Uterus (tissue), 4 donors: Measurements from ENCODE around the gene TKFC. TPM values are rescaled to one million over a fixed set of nuclear protein-coding genes. Genes with fewer than 3 reads are reported as not detected.

Source experiments
- DNase-seq, 2 donors: peaks; one replicate each; pipeline ENCODE4 v3.0.0-alpha.2; 2019 to 2020
- H3K27ac ChIP-seq, 2 donors: fragments of 200-600 bp; sonication (generic); 1 replicate in 1 of 2; 2 replicates in 1 of 2; pipeline ENCODE4 v1.5.1; 2016 to 2018
- H3K27me3 ChIP-seq, 2 donors: fragments of 200-600 bp; sonication (generic); one replicate each; pipeline ENCODE4 v1.5.1; 2018 to 2019; ENCODE audit warnings: control low read depth in 1 of 2
- H3K36me3 ChIP-seq, 2 donors: fragments of 200-600 bp; sonication (generic); one replicate each; pipeline ENCODE4 v1.5.1; 2019; ENCODE audit warnings: control low read depth in 1 of 2
- H3K4me1 ChIP-seq, 2 donors: fragments of 200-600 bp; sonication (generic); one replicate each; pipeline ENCODE4 v1.5.1; 2018 to 2019; ENCODE audit warnings: control low read depth in 1 of 2
- H3K4me3 ChIP-seq, 2 donors: fragments of 200-600 bp; sonication (generic); 1 replicate in 1 of 2; 2 replicates in 1 of 2; pipeline ENCODE4 v1.5.1; 2018 to 2019; ENCODE audit warnings: mild to moderate bottlenecking in 1 of 2
- H3K9me3 ChIP-seq, 2 donors: fragments of 200-600 bp; sonication (generic); one replicate each; pipeline ENCODE4 v1.5.1; 2019; ENCODE audit warnings: control low read depth in 1 of 2
- CTCF ChIP-seq, 4 experiments: fragments of 200-600 bp in 2 of 4; fragments of 450-650 bp in 2 of 4; sonication (generic) in 2 of 4; IDR thresholded peaks; one replicate each; pipeline ENCODE4 v1.5.1; 2016 to 2019; ENCODE audit warnings: antibody characterized with exemption in 4 of 4, mild to moderate bottlenecking in 2 of 4, moderate library complexity in 1 of 4
- POLR2A ChIP-seq, 2 donors: fragments of 450-650 bp; IDR thresholded peaks; one replicate each; pipeline ENCODE4 v1.6.1; 2016; ENCODE audit warnings: antibody characterized with exemption in 2 of 2, mild to moderate bottlenecking in 1 of 2, moderate library complexity in 1 of 2
- intact Hi-C: fragments of 100-400 bp; cut with DNase I; formaldehyde crosslinking; loops from one replicate; pipeline ENCODE4 v1.15.1; 2023; ENCODE audit warnings: low total_unique reads
- total RNA-seq, 4 donors: library from RNA; depleted of rRNA in 3 of 4; stranded (reverse); fragments of >200 nt in 3 of 4; gene quantifications; one replicate each; pipeline versions ENCODE4 v1.1.0 to v1.2.4, GENCODE V29; 2014 to 2023
- donor health status: DM: yes; HTN: yes; CAD: no.

Gene TKFC
- total RNA-seq, 4 donors from 2014 or later: 3.6 to 28.5 (median 11.9) TPM

GRCh38 chr11:61305417-61305816 lies 27.6 kb upstream of the TKFC start:
- no peak overlapping the region for H3K4me3 ChIP-seq
- H3K9me3 ChIP-seq: no peaks in the 10 kb centered on the region
- no peaks in the 10 kb centered on the region for H3K4me1 ChIP-seq
- no peak overlapping the region for H3K27ac ChIP-seq
- H3K36me3 ChIP-seq: no peaks in the 10 kb centered on the region
- intact Hi-C loops: no loop called here
- no peak for DNase-seq
- TF ChIP-seq CTCF (IDR thresholded peaks at IDR 0.05) (no peak), POLR2A (IDR thresholded peaks at IDR 0.05) (no peak)
- H3K27me3 ChIP-seq: no peaks in the 10 kb centered on the region

- no peaks in the 10 kb centered on the region for H3K27me3 ChIP-seq
Observed at GRCh38 chr11:61306221-61306620, 26.8 kb upstream of the TKFC start.

GRCh38 chr11:61307354-61307753 lies 25.7 kb upstream of the TKFC start:
- no peak overlapping the region for H3K27ac ChIP-seq
- H3K4me1 ChIP-seq: no peaks in the 10 kb centered on the region
- H3K27me3 ChIP-seq: no peaks in the 10 kb centered on the region
- no peaks in the 10 kb centered on the region for H3K36me3 ChIP-seq
- no peak overlapping the region for H3K4me3 ChIP-seq
- TF ChIP-seq POLR2A (IDR thresholded peaks at IDR 0.05) (no peak), CTCF (IDR thresholded peaks at IDR 0.05) (no peak)
- no peak for DNase-seq
- no peaks in the 10 kb centered on the region for H3K9me3 ChIP-seq
- intact Hi-C loops: no loop called here

More at GRCh38 chr11:61306221-61306620, 26.8 kb upstream of the TKFC start:
- no peak overlapping the region for H3K27ac ChIP-seq
- intact Hi-C loops: no loop called here
- H3K9me3 ChIP-seq: no peaks in the 10 kb centered on the region
- H3K36me3 ChIP-seq: no peaks in the 10 kb centered on the region
- no peak for DNase-seq
- no peak for TF ChIP-seq POLR2A (IDR thresholded peaks at IDR 0.05)
- TF ChIP-seq CTCF (IDR thresholded peaks at IDR 0.05): no peak
- H3K4me1 ChIP-seq: no peaks in the 10 kb centered on the region
- no peak overlapping the region for H3K4me3 ChIP-seq

- Histone ChIP-seq H3K4me1 (no peaks in the 10 kb centered on the region), H3K36me3 (no peaks in the 10 kb centered on the region), H3K27me3 (no peaks in the 10 kb centered on the region), H3K27ac (no peak overlapping the region), H3K9me3 (no peaks in the 10 kb centered on the region), H3K4me3 (no peak overlapping the region)
- DNase-seq: no peak
- intact Hi-C loops: no loop called here
- no peak for TF ChIP-seq CTCF (IDR thresholded peaks at IDR 0.05)
Observed at GRCh38 chr11:61309141-61309540, 23.9 kb upstream of the TKFC start.

GRCh38 chr11:61309739-61310138 lies 23.3 kb upstream of the TKFC start:
- no peak overlapping the region for H3K4me3 ChIP-seq
- H3K27ac ChIP-seq: no peak overlapping the region
- H3K36me3 ChIP-seq: no peaks in the 10 kb centered on the region
- H3K4me1 ChIP-seq: no peaks in the 10 kb centered on the region
- no peaks in the 10 kb centered on the region for H3K9me3 ChIP-seq
- H3K27me3 ChIP-seq: no peaks in the 10 kb centered on the region
- intact Hi-C loops: no loop called here
- TF ChIP-seq POLR2A (IDR thresholded peaks at IDR 0.05) (no peak), CTCF (IDR thresholded peaks at IDR 0.05) (no peak)
- DNase-seq: no peak
